DOHH2 (cell line): ENCODE data around the gene DCAF17.
A peak's percentile ranks its signal among the peaks of the same experiment; 100 is the strongest.
"Not testable (repeated sequence)": the region's sequence is repeated elsewhere in the genome, so short reads cannot be mapped to it uniquely, and the experiment has no call there.

Source experiments
- H3F3A ChIP-seq: fragments of 200-600 bp; sonication (generic), shearing (Covaris generic); 2 replicates; pipeline ENCODE4 v1.6.0; 2016; ENCODE audit warnings: antibody characterized with exemption, mild to moderate bottlenecking; ENCODE audit not compliant: control insufficient read depth, insufficient read depth
- H3K27ac ChIP-seq: fragments of 200-600 bp; sonication (generic); 2 replicates; pipeline ENCODE4 v1.5.1; 2014; ENCODE audit warnings: low read depth, mild to moderate bottlenecking, low read length, moderate library complexity
- H3K27me3 ChIP-seq: fragments of 200-600 bp; sonication (generic); 2 replicates; pipeline ENCODE4 v1.6.1; 2014; ENCODE audit warnings: mild to moderate bottlenecking, low read length, mixed read lengths; ENCODE audit not compliant: control insufficient read depth
- H3K36me3 ChIP-seq: fragments of 200-600 bp; sonication (generic); 2 replicates; pipeline ENCODE4 v1.6.1; 2014; ENCODE audit warnings: mild to moderate bottlenecking, low read length, moderate library complexity, mixed read lengths; ENCODE audit not compliant: control insufficient read depth
- H3K4me1 ChIP-seq: fragments of 200-600 bp; sonication (generic); 2 replicates; pipeline ENCODE4 v1.6.1; 2014; ENCODE audit warnings: mild to moderate bottlenecking, low read length, mixed read lengths; ENCODE audit not compliant: control insufficient read depth
- H3K4me2 ChIP-seq: fragments of 200-600 bp; sonication (generic); 2 replicates; pipeline ENCODE4 v1.6.0; 2014; ENCODE audit warnings: mild to moderate bottlenecking, low read length, moderate library complexity
- H3K4me3 ChIP-seq: fragments of 200-600 bp; sonication (generic); 2 replicates; pipeline ENCODE4 v1.5.1; 2014; ENCODE audit warnings: mild to moderate bottlenecking, low read length, mixed read lengths
- H3K79me2 ChIP-seq: fragments of 200-600 bp; sonication (generic); 2 replicates; pipeline ENCODE4 v1.6.1; 2014; ENCODE audit warnings: mild to moderate bottlenecking, low read length, mixed read lengths; ENCODE audit not compliant: control insufficient read depth
- H3K9me2 ChIP-seq: fragments of 200-600 bp; sonication (generic); replicated peaks from 2 replicates; pipeline ENCODE4 v1.6.1; 2014; ENCODE audit warnings: mild to moderate bottlenecking, low read length, mixed read lengths; ENCODE audit not compliant: control insufficient read depth
- H3K9me3 ChIP-seq: fragments of 200-600 bp; sonication (generic); 2 replicates; pipeline ENCODE4 v1.6.1; 2014; ENCODE audit warnings: antibody characterized with exemption, low read length, mixed read lengths; ENCODE audit not compliant: control insufficient read depth, insufficient read depth
- H4K20me1 ChIP-seq: fragments of 200-600 bp; sonication (generic); 2 replicates; pipeline ENCODE4 v1.6.0; 2014; ENCODE audit warnings: low read depth, mild to moderate bottlenecking, antibody characterized with exemption, low read length, moderate library complexity; ENCODE audit not compliant: control insufficient read depth, insufficient read depth
- CTCF ChIP-seq: fragments of 200-600 bp; sonication (generic); IDR thresholded peaks from one replicate; pipeline ENCODE4 v1.5.1; 2014; ENCODE audit warnings: antibody characterized with exemption, mild to moderate bottlenecking, low read depth, low read length; ENCODE audit not compliant: poor library complexity, severe bottlenecking
- EZH2phosphoT487 ChIP-seq: fragments of 200-600 bp; sonication (generic); IDR thresholded peaks from 2 replicates; pipeline ENCODE4 v1.6.1; 2017; ENCODE audit warnings: borderline replicate concordance, mild to moderate bottlenecking, antibody characterized with exemption, low read length, moderate library complexity, mixed read lengths

DCAF17 gene

DNA sequence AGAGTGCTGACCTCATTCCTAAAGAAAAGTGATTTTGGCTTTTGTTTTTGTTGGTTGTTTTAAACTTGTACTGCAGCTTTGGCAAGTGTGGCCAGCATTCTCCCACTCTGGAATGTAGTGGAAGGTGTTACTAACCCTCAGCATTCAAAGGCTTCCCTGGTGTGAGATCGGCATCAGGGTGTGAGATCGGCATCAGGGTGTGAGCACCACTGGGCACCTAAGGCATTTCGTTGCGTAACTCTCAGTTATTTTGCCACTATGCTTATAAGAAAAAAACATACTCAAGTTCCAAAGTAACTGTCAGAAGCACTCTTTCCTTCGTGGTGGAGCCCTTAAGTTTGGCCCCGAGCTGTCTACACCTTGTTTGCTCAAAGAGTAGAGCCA is 90.0 kb downstream of the DCAF17 start:
- Histone ChIP-seq H3K27ac (no peak overlapping the region), H3K36me3 (no peaks in the 10 kb centered on the region), H3K4me3 (no peak overlapping the region), H3K4me1 (peaks cover 15% of the 10 kb centered on the region), H3K79me2 (no peaks in the 10 kb centered on the region), H3K9me2 (no peaks in the 10 kb centered on the region), H3F3A (no peaks in the 10 kb centered on the region), H3K27me3 (peaks cover 64% of the 10 kb centered on the region), H3K4me2 (peak overlapping the region; percentile 87), H4K20me1 (no peaks in the 10 kb centered on the region), H3K9me3 (no peaks in the 10 kb centered on the region)
- TF ChIP-seq EZH2phosphoT487 (no peak), CTCF (no peak)

GRCh38 chr2:171529914-171530313 is 95.9 kb downstream of the DCAF17 start:
- H3K36me3 ChIP-seq: no peaks in the 10 kb centered on the region
- H4K20me1 ChIP-seq: no peaks in the 10 kb centered on the region
- no peaks in the 10 kb centered on the region for H3K4me1 ChIP-seq
- H3K9me3 ChIP-seq: peaks cover 4% of the 10 kb centered on the region; the same call in 1 of the 2 replicates
- no peaks in the 10 kb centered on the region for H3K9me2 ChIP-seq
- H3K79me2 ChIP-seq: no peaks in the 10 kb centered on the region
- H3K4me2 ChIP-seq: no peak overlapping the region
- H3K4me3 ChIP-seq: no peak overlapping the region
- H3F3A ChIP-seq: no peaks in the 10 kb centered on the region
- H3K27me3 ChIP-seq: peaks cover 30% of the 10 kb centered on the region
- peak; percentile 88 for TF ChIP-seq CTCF
- no peak for TF ChIP-seq EZH2phosphoT487
- H3K27ac ChIP-seq: no peak overlapping the region

- peaks cover 26% of the 10 kb centered on the region for H3K27me3 ChIP-seq
- no peak overlapping the region for H3K27ac ChIP-seq
- no peak overlapping the region for H3K4me2 ChIP-seq
- H3K79me2 ChIP-seq: no peaks in the 10 kb centered on the region
- TF ChIP-seq CTCF: no peak
- TF ChIP-seq EZH2phosphoT487: no peak
- no peaks in the 10 kb centered on the region for H4K20me1 ChIP-seq
- no peaks in the 10 kb centered on the region for H3F3A ChIP-seq
- H3K36me3 ChIP-seq: no peaks in the 10 kb centered on the region
- H3K4me3 ChIP-seq: no peak overlapping the region
- no peaks in the 10 kb centered on the region for H3K4me1 ChIP-seq
- peaks cover 4% of the 10 kb centered on the region; the same call in 1 of the 2 replicates for H3K9me3 ChIP-seq
- no peaks in the 10 kb centered on the region for H3K9me2 ChIP-seq
Observed at GRCh38 chr2:171530378-171530777, 96.4 kb downstream of the DCAF17 start.

GRCh38 chr2:171530859-171531258 is 96.8 kb downstream of the DCAF17 start:
- H3K4me1 ChIP-seq, H4K20me1 ChIP-seq, H3K9me2 ChIP-seq, H3K27ac ChIP-seq, H3K79me2 ChIP-seq, H3K9me3 ChIP-seq, H3K4me2 ChIP-seq, H3F3A ChIP-seq, H3K36me3 ChIP-seq, H3K4me3 ChIP-seq: not testable (repeated sequence)
- peaks cover 26% of the 10 kb centered on the region for H3K27me3 ChIP-seq
